Astrocyte (in vitro differentiated cells and primary cell): ENCODE results near the gene B4GALT5.

Source experiments
- CTCF ChIP-seq: IDR thresholded peaks from 2 replicates; pipeline ENCODE4 v1.5.1; 2011; ENCODE audit warnings: low read depth, mild to moderate bottlenecking, inconsistent platforms, low read length, moderate library complexity; ENCODE audit not compliant: insufficient read depth
- EZH2 ChIP-seq: IDR thresholded peaks from 2 replicates; pipeline ENCODE4 v1.6.1; 2012; ENCODE audit warnings: mild to moderate bottlenecking, low read length, inconsistent platforms; ENCODE audit not compliant: insufficient read depth

- no peak for TF ChIP-seq CTCF
- TF ChIP-seq EZH2, result no peak
Measured at GRCh38 chr20:49620364-49621240, 93.1 kb downstream of the B4GALT5 start.
